ENCODE data around the gene KCNMA1. TPM values are rescaled to one million over a fixed set of nuclear protein-coding genes. Genes with fewer than 3 reads are reported as not detected.

Gene KCNMA1
- total RNA-seq, 1 donor from 2014 or later, result 87.6 TPM

DNA sequence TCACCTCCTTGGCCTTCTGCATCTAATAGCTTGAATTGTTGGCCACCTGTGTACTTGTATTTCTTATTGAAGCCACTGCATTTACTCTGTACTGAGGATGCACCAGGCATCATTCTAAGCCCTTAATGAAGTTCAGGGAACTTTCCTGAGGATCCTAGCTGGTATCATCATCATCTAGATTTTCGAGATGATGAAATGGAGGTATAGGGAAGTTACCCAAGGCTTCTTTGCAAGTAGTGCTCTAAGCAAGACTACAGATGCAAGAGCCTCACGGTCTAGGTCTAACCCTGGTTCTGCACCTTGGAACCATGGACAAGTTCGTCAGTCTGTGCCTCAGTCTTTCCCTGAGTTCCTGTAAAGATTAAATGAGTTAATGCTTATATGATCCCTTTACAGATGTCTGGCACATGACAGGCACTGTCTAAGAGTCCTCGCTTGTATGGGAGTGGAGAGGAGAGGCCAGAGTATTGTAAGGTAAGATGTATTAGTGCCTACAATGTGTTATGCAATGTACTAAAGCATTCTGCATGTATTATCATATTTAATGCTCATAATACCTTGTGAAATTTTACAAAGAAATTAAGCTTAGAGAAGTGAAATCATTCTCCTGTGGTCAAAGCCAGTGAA is 145.1 kb downstream of the KCNMA1 start:
- no peaks in the 10 kb centered on the region for H3K27me3 Mint-ChIP-seq (ENCODE audit: low read depth)
- no peak overlapping the region for H3K27ac Mint-ChIP-seq (ENCODE audit: unreplicated experiment)
- TF ChIP-seq, protein P1, sequence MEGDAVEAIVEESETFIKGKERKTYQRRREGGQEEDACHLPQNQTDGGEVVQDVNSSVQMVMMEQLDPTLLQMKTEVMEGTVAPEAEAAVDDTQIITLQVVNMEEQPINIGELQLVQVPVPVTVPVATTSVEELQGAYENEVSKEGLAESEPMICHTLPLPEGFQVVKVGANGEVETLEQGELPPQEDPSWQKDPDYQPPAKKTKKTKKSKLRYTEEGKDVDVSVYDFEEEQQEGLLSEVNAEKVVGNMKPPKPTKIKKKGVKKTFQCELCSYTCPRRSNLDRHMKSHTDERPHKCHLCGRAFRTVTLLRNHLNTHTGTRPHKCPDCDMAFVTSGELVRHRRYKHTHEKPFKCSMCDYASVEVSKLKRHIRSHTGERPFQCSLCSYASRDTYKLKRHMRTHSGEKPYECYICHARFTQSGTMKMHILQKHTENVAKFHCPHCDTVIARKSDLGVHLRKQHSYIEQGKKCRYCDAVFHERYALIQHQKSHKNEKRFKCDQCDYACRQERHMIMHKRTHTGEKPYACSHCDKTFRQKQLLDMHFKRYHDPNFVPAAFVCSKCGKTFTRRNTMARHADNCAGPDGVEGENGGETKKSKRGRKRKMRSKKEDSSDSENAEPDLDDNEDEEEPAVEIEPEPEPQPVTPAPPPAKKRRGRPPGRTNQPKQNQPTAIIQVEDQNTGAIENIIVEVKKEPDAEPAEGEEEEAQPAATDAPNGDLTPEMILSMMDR (IDR thresholded peaks at IDR 0.05), result no peak
- H3K4me1 Mint-ChIP-seq (ENCODE audit: low read depth), result peaks cover 31% of the 10 kb centered on the region
- no peak overlapping the region for H3K4me3 Mint-ChIP-seq (ENCODE audit: unreplicated experiment)
- DNase-seq (ENCODE audit: low spot score), result no peak
- no peaks in the 10 kb centered on the region for H3K9me3 Mint-ChIP-seq (ENCODE audit: low read depth)
- no peaks in the 10 kb centered on the region for H3K36me3 Mint-ChIP-seq (ENCODE audit: low read depth)

DNA sequence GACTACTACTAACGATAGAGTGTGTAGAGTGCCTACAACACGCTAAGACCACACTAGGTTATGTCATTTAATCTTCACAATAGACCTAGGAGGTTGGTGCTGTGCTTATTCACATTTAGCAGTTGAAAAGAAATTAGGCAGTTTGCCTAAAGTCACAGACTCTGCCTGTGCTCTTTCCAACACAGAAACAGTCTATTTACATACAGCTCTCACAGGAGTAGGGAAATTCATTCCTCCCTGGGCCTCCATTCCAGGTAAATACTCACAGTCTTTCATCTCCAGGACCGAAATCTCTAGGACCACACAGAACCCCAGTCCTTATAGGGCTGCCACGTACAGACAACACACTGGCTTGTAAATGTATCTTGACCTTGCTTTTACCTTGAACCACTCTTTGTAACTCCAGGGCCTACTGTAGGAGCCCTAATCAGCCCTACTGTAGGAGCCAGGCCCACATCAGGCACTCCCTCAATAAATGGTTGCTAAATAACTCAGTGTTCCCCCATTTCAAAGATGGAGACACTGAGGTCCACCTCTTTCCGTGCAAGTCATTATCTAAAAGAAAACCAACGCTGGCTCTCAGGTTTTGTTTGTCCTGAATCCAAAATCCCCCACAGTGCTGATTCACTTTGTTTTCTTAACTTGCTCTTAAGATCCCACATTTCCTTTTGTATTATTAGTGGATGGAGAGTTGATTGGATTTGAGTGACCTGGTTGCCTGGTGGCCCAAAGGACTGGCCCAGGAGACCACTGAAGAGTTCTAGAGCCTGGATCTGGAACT is 146.9 kb downstream of the KCNMA1 start:
- no peaks in the 10 kb centered on the region for H3K27me3 Mint-ChIP-seq (ENCODE audit: low read depth)
- peaks cover 29% of the 10 kb centered on the region for H3K4me1 Mint-ChIP-seq (ENCODE audit: low read depth)
- no peak overlapping the region for H3K4me3 Mint-ChIP-seq (ENCODE audit: unreplicated experiment)
- peaks cover 3% of the 10 kb centered on the region for H3K9me3 Mint-ChIP-seq (ENCODE audit: low read depth)
- TF ChIP-seq, protein P1 (IDR thresholded peaks at IDR 0.05), result no peak
- H3K27ac Mint-ChIP-seq (ENCODE audit: unreplicated experiment), result peak overlapping the region; percentile 10
- no peaks in the 10 kb centered on the region for H3K36me3 Mint-ChIP-seq (ENCODE audit: low read depth)
- DNase-seq (ENCODE audit: low spot score), result no peak

DNA sequence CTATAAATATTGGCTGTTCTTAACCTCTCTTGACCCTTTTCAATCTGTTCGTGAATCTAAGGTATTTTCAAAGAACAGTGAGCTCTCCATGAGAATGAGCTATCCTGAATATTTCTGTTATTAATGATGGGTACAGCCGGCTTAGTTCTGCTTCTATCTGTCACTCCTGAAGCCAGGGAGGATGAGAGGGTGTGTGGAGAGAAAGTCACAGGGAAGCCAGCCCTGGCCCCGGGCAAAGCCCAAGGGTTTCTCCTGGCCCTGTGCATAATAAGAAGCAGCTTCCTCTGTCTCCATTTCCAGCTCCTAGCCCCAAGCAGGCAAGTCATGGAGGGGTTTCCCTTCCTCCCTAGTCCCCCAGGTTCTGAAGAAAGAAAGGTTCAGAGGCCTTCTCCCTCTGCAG is 151.1 kb downstream of the KCNMA1 start:
- Mint-ChIP-seq H3K4me3 (ENCODE audit: unreplicated experiment) (no peak overlapping the region), H3K27me3 (ENCODE audit: low read depth) (no peaks in the 10 kb centered on the region), H3K27ac (ENCODE audit: unreplicated experiment) (no peak overlapping the region), H3K4me1 (ENCODE audit: low read depth) (peaks cover 13% of the 10 kb centered on the region), H3K36me3 (ENCODE audit: low read depth) (no peaks in the 10 kb centered on the region), H3K9me3 (ENCODE audit: low read depth) (peaks cover 3% of the 10 kb centered on the region)
- TF ChIP-seq, protein P1 (IDR thresholded peaks at IDR 0.05), result no peak
- DNase-seq (ENCODE audit: low spot score), result no peak

DNA sequence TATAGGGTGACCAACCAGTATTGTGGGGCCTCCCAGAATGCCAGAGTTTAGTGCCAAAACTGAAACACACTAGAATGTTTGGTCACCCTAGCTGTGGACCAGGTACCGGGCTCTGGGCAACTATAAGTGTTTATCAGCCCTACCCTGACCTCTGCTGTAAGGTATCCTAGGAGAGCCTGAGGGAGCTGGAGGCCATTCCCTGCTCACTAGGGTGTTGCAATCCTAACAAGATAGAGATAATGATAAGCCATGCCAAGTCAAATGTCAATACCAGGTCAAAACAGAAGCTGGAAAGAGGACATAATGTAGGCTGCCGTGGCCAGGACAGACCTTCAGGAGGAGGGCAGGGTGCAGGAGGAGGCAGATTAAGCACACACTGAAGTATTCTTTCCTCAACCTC is 151.8 kb downstream of the KCNMA1 start:
- H3K36me3 Mint-ChIP-seq (ENCODE audit: low read depth), result no peaks in the 10 kb centered on the region
- no peak overlapping the region for H3K27ac Mint-ChIP-seq (ENCODE audit: unreplicated experiment)
- TF ChIP-seq, protein P1 (IDR thresholded peaks at IDR 0.05), result no peak
- no peak overlapping the region for H3K4me3 Mint-ChIP-seq (ENCODE audit: unreplicated experiment)
- H3K9me3 Mint-ChIP-seq (ENCODE audit: low read depth), result peaks cover 3% of the 10 kb centered on the region
- H3K4me1 Mint-ChIP-seq (ENCODE audit: low read depth), result peaks cover 9% of the 10 kb centered on the region
- DNase-seq (ENCODE audit: low spot score), result no peak
- no peaks in the 10 kb centered on the region for H3K27me3 Mint-ChIP-seq (ENCODE audit: low read depth)

DNA sequence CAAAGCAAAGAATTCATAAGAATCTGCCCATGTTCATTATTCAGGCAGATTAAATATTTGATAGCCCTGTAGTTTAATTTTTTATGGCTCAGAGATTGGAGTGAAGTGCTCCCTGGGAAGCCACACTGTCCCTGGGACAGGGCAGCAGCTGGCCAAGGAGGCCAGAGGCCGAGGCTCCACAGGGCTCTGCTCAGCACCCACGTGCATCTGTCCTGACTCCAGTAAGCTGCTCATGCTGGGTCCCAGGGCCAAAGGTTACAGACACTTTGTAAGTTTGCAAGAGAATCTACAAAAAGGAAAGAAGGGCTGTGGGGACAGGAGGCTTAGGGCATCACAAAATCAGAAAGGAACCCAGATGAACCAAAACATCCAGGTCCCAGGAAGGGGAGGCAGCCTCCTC is 155.5 kb downstream of the KCNMA1 start:
- DNase-seq (ENCODE audit: low spot score), result no peak
- Mint-ChIP-seq H3K4me1 (ENCODE audit: low read depth) (peaks cover 42% of the 10 kb centered on the region), H3K27me3 (ENCODE audit: low read depth) (no peaks in the 10 kb centered on the region), H3K27ac (ENCODE audit: unreplicated experiment) (no peak overlapping the region), H3K9me3 (ENCODE audit: low read depth) (peaks cover 3% of the 10 kb centered on the region), H3K36me3 (ENCODE audit: low read depth) (no peaks in the 10 kb centered on the region), H3K4me3 (ENCODE audit: unreplicated experiment) (no peak overlapping the region)
- TF ChIP-seq, protein P1 (IDR thresholded peaks at IDR 0.05), result no peak

Data from chondrocyte (in vitro differentiated cells).